H1 (cell line): Measurements from ENCODE around the gene YWHAB. TPM values are rescaled to one million over a fixed set of nuclear protein-coding genes. Genes with fewer than 3 reads are reported as not detected.

Experiments
- ASH2L ChIP-seq: fragments of 200-600, 300-600 bp; sonication (generic); IDR thresholded peaks from one replicate; pipeline ENCODE4 v1.7.1; 2017; ENCODE audit warnings: low read length
- BCL11A ChIP-seq, 2 experiments: IDR thresholded peaks; one replicate each; pipeline ENCODE4 v1.6.1; 2011; ENCODE audit warnings: low read depth in 2 of 2, low read length in 2 of 2, mild to moderate bottlenecking in 2 of 2
- CBX5 ChIP-seq: fragments of 300-800, 300-1000 bp; sonication (generic); IDR thresholded peaks from 2 replicates; pipeline ENCODE4 v1.7.1; 2016; ENCODE audit warnings: antibody characterized with exemption, low read length, low read depth
- CEBPB ChIP-seq: IDR thresholded peaks from 2 replicates; pipeline ENCODE4 v1.6.1; 2012; ENCODE audit warnings: low read depth, low read length
- CHD7 ChIP-seq: fragments of 300-600 bp; sonication (generic); IDR thresholded peaks from 2 replicates; pipeline ENCODE4 v1.7.1; 2012; ENCODE audit warnings: low read length, moderate library complexity, mild to moderate bottlenecking, inconsistent platforms; ENCODE audit not compliant: insufficient replicate concordance
- EP300 ChIP-seq, 2 experiments: IDR thresholded peaks; 1 replicate in 1 of 2; 2 replicates in 1 of 2; pipeline ENCODE4 v1.6.1; 2011 to 2012; ENCODE audit warnings: low read depth in 2 of 2, low read length in 2 of 2, mild to moderate bottlenecking in 2 of 2, borderline replicate concordance in 1 of 2, inconsistent platforms in 1 of 2, moderate library complexity in 1 of 2
- GABPA ChIP-seq: IDR thresholded peaks from 2 replicates; pipeline ENCODE4 v1.6.1; 2011; ENCODE audit warnings: mild to moderate bottlenecking, low read length, moderate library complexity, borderline replicate concordance; ENCODE audit not compliant: insufficient read depth
- JUND ChIP-seq: IDR thresholded peaks from 2 replicates; pipeline ENCODE4 v1.6.1; 2011; ENCODE audit warnings: mild to moderate bottlenecking, improper control_type of control experiment, low read length
- TBP ChIP-seq: IDR thresholded peaks from 2 replicates; pipeline ENCODE4 v1.6.1; 2011; ENCODE audit warnings: low read depth, low read length, improper control_type of control experiment
- TEAD4 ChIP-seq: IDR thresholded peaks from 2 replicates; pipeline ENCODE4 v1.6.1; 2012; ENCODE audit warnings: low read depth, low read length, inconsistent platforms, mixed read lengths
- ZNF274 ChIP-seq: IDR thresholded peaks from 2 replicates; pipeline ENCODE4 v1.7.0; 2012; ENCODE audit warnings: low read length, borderline replicate concordance; ENCODE audit errors: extremely low read depth
- polyA plus RNA-seq, 7 experiments: library from polyadenylated mRNA; depleted of rRNA in 3 of 7; stranded (reverse) in 5 of 7; unstranded in 2 of 7; fragments of >200 nt in 5 of 7; fragments of 200-250 nt in 2 of 7; gene quantifications; 1 replicate in 5 of 7; 2 replicates in 1 of 7; 4 replicates in 1 of 7; pipeline versions ENCODE4 v1.2.1 to v1.2.3, GENCODE V29; 2011 to 2013; ENCODE audit warnings: missing spikeins in 2 of 7, mixed read lengths in 2 of 7
- total RNA-seq: library from RNA; stranded (reverse); fragmentation: NEBNext Ultra II Directional; extraction: Animal tissue kit (Norgen Biotek cat#: 25700); gene quantifications from 2 replicates; pipeline ENCODE4 v1.2.1, GENCODE V29; 2021

The YWHAB gene
- total and polyA plus RNA-seq, 2 of the 8 experiments (the other 6 are each of a cell fraction or from before 2014, with no cell fraction given) = 72.9 to 256 TPM

- no peak for TF ChIP-seq CHD7
- TF ChIP-seq CEBPB = no peak
- TF ChIP-seq ZNF274 = no peak
- no peak for TF ChIP-seq ASH2L
- TF ChIP-seq TEAD4 = no peak
- TF ChIP-seq BCL11A (IDR thresholded peaks at IDR 0.05; ENCODE audit: low read depth in 2 of 2, low read length in 2 of 2) = no peak
- TF ChIP-seq EP300 (IDR thresholded peaks at IDR 0.05; ENCODE audit: borderline replicate concordance in 1 of 2, low read depth in 2 of 2, low read length in 2 of 2) = no peak
- TF ChIP-seq TBP = no peak
- no peak for TF ChIP-seq CBX5
- TF ChIP-seq JUND = no peak
- no peak for TF ChIP-seq GABPA
Observed at GRCh38 chr20:44848254-44849015, 37.1 kb upstream of the YWHAB start (continued).
